ENCODE results near the gene WDFY4.

DNA sequence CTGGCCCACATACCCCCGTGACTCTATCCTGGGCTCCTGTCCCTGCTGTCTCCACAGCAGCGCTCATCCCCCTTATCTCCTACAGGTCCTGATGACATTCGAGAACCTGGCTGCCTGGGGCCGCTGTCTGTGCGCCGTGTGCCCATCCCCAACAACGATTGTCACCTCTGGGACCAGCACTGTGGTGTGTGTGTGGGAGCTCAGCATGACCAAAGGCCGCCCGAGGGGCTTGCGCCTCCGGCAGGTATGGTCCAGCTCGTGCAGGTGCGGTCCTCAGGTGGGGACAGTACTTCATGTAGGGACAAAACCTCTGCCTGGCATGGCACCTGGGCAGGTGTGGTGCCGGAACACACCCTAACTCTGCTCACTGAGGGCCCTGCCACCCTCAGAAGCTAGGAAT lies 285.4 kb downstream of the WDFY4 start:
- TF ChIP-seq, protein P1, sequence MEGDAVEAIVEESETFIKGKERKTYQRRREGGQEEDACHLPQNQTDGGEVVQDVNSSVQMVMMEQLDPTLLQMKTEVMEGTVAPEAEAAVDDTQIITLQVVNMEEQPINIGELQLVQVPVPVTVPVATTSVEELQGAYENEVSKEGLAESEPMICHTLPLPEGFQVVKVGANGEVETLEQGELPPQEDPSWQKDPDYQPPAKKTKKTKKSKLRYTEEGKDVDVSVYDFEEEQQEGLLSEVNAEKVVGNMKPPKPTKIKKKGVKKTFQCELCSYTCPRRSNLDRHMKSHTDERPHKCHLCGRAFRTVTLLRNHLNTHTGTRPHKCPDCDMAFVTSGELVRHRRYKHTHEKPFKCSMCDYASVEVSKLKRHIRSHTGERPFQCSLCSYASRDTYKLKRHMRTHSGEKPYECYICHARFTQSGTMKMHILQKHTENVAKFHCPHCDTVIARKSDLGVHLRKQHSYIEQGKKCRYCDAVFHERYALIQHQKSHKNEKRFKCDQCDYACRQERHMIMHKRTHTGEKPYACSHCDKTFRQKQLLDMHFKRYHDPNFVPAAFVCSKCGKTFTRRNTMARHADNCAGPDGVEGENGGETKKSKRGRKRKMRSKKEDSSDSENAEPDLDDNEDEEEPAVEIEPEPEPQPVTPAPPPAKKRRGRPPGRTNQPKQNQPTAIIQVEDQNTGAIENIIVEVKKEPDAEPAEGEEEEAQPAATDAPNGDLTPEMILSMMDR (IDR thresholded peaks at IDR 0.05) = no peak
- TF ChIP-seq EP300 (IDR thresholded peaks at IDR 0.05) (no peak), POLR2A (IDR thresholded peaks at IDR 0.05) (no peak)
